Fibroblast of peridontal ligament (primary cell): ENCODE results near the gene LRFN5.
"Not testable (repeated sequence)": the region's sequence is repeated elsewhere in the genome, so short reads cannot be mapped to it uniquely, and the experiment has no call there.

Experiments used
- DNase-seq: peaks from one replicate; pipeline ENCODE4 v3.0.0-alpha.2; 2010; ENCODE audit errors: extremely low read depth

Gene LRFN5

GRCh38 chr14:41899416-41899815, 292.7 kb downstream of the LRFN5 start:
- peak; percentile 57 for DNase-seq

GRCh38 chr14:41900644-41901043, 294.0 kb downstream of the LRFN5 start:
- no peak for DNase-seq

DNA sequence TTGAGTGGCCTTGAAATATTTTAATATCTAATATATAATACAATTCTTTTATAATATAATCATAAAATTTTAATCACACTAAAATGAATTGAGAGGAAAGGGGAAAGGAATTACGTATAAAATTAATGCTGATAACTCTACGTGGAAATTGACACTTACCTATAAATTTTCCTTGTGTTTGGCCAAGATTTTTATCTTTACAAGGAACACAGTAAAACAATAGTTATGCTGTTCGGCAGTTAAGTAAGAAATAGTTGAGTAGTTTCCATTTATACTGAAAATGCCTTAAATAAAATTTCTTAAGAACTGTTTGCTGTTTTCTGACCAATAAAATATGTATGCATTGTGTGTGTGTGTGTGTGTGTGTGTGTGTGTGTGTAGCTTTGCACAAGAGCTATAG, 294.4 kb downstream of the LRFN5 start:
- DNase-seq, result no peak

GRCh38 chr14:41905394-41905964, 298.8 kb downstream of the LRFN5 start:
- DNase-seq, result no peak

DNA sequence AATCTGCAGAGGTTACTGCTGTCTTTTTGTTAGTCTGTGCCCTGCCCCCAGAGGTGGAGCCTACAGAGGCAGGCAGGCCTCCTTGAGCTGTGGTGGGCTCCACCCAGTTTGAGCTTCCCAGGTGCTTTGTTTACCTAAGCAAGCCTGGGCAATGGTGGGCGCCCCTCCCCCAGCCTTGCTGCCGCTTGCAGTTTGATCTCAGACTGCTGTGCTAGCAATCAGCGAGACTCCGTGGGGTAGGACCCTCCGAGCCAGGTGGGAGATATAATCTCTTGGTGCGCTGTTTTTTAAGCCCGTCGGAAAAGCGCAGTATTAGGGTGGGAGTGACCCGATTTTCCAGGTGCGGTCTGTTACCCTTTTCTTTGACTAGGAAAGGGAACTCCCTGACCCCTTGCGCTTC, 304.5 kb downstream of the LRFN5 start:
- DNase-seq, result not testable (repeated sequence)

DNA sequence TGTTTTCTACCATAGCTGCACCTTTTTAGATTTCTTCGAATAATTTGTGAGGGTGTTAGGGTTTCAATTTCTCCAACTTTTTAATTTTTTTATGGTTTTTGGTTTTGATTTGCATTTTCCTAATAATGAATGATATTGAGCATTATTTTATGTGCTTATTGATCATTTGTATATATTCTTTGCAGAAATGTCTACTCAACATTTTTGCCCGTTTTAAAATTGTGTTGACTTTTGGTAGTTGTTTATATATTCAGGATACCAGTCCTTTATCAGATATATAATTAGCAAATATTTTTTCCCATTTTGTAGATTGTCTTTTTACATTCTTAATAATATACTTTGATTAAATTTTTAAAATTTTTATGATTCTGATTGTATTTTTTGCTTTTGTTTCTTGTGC, 306.7 kb downstream of the LRFN5 start:
- DNase-seq, result no peak

- no peak for DNase-seq
Observed at GRCh38 chr14:41915732-41916131, 309.1 kb downstream of the LRFN5 start.

DNA sequence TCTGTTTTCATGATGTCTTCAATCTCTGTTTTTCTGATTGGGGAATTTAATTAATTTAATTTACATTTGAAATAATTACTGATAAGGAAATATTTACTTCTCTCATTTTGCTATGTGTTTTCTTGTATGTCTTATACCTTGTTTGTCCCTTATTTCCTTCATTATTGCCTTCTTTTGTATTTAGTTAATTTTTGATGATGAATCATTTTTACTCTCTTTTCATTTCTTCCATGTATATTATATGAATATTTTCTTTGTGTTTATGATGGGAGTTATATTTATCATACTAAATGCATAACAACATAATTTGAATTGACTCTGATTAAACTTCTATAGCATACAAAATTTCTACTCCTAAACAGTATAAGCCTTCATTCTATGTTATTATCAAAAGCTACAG, 309.6 kb downstream of the LRFN5 start:
- DNase-seq, result no peak

DNA sequence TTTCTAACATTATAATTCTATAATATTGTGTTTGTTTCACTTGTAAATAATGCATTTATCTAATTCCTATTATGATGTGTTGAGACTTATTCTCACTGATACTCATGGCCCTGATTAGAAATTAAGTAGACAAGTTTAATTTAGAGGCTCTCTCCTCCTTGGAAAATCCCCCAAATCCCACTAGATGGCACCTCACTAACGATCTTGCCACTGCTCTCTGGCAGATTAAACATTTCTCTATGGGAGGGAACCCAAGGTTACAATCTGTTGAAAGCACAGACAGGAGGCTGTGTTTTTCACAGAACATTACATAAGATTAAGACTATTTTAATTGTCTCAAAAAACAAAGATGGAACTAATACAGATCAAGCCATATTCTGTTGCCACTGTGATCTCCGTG, 318.7 kb downstream of the LRFN5 start:
- DNase-seq, result peak; percentile 51

DNA sequence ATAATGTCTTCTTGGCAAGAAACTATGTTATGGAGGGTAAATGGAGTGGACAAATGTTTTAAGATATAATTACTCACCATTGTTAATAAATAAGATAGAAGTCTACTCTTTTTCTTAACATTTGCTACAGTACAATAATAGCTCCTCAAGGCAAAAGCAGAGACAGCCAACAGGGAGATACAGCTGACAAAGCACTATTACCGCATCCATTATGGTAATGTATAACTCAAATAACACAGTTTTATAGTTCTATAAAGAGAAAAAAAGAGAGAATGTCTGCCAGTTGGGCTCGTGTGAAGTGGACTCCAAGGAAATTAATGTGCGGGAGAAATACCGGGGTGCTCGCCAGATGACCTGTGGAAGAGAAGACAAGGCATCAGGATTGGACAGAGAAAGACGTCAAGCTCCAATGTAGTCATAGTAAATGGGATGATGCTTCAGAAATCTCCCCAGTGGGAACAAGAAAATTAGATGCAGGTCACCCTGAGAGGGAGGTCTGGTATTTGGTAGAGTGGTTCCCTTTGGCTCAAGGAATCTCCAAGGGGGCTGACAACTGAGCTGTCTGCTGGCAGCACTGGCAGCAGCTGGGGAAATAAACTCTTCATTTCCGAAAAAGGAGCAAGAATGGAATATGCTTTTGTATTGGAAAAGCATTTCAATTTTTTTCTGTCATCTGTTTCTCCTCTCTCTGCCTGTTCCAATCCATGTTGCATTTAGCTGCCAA, 343.9 kb downstream of the LRFN5 start:
- DNase-seq, result no peak
